ENCODE data around the gene CKAP2L. TPM values are rescaled to one million over a fixed set of nuclear protein-coding genes. Genes with fewer than 3 reads are reported as not detected.
"Not testable (repeated sequence)": the region's sequence is repeated elsewhere in the genome, so short reads cannot be mapped to it uniquely, and the experiment has no call there.

Gene CKAP2L
- total and polyA plus RNA-seq, 2 donors (not counting 3 experiments of a cell fraction or from before 2014, with no cell fraction given), result 3.4 to 30.7 TPM

DNA sequence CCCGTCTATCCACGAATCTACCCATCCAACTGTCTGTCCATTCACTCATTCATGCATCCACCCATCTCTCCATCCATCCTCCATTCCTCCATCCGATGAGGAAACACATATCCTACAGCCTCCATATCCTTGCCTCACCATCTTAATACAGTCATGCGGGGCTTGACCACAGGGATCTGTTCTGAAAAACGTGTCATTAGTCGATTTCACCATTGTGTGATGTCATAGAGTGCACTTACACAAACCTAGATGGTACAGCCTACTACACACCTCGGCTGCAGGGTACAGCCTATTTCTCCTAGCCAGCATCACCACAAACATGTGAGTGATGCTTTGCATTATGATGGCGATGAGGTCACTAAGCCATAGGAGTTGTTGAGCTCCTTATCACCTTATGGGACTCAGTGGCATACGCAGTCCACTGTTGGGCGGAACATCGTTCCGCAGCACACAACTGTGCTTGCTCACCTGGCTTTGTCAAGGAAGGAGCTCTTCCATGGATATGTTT, 45.5 kb downstream of the CKAP2L start:
- BruUV-seq (replicated peaks), result no TSS peak
- Histone ChIP-seq H3K79me2 (ENCODE audit: control insufficient read depth, insufficient read depth, low read length) (no peaks in the 10 kb centered on the region), H3K27me3 (ENCODE audit: control insufficient read depth in 2 of 2, insufficient read depth in 2 of 2, low read length in 2 of 2) (peaks cover 0 to 7% of the 10 kb centered on the region in 2 experiments), H3K4me3 (replicated peaks in 1 of 3; ENCODE audit: insufficient read depth in 1 of 3, low read depth in 1 of 3, low read length in 3 of 3) (no peak overlapping the region), H3K9me3 (replicated peaks; ENCODE audit: control insufficient read depth, insufficient read depth, low read length) (no peaks in the 10 kb centered on the region), H3K4me1 (ENCODE audit: control insufficient read depth, extremely low read depth, insufficient read depth, low read length) (no peaks in the 10 kb centered on the region), H3K4me2 (ENCODE audit: insufficient read depth, low read length) (no peak overlapping the region), H3K9me1 (replicated peaks; ENCODE audit: control insufficient read depth, extremely low read depth, insufficient read depth, low read length) (no peaks in the 10 kb centered on the region), H3K27ac (ENCODE audit: insufficient read depth, low read depth, low read length) (no peak overlapping the region), H2AFZ (ENCODE audit: low read depth, low read length) (no peak overlapping the region), H4K20me1 (replicated peaks; ENCODE audit: control insufficient read depth, extremely low read depth, insufficient read depth, low read length) (no peaks in the 10 kb centered on the region), H3K9ac (replicated peaks; ENCODE audit: extremely low read depth, insufficient read depth, low read length) (no peak overlapping the region), H3K36me3 (ENCODE audit: control insufficient read depth in 2 of 2, extremely low read depth in 1 of 2, insufficient read depth in 2 of 2, low read length in 2 of 2) (no peaks in the 10 kb centered on the region)
- intact Hi-C loops (cut with micrococcal nuclease) (no loop called here), dilution Hi-C loops (cut with MboI; ENCODE audit: extremely low pct_ligation_motif_present, low sequenced_read_pairs) (no loop called here)
- DNase-seq (ENCODE audit: low read depth, low spot score) (no peak), FAIRE-seq (no peak)
- POLR2A ChIA-PET, result no interaction called here
- CTCF ChIA-PET, result interaction anchor here (0.9 to 1.7 kb wide), 3 partner anchors 8 to 92 kb away, joined by 3 read pairs; no protein-coding TSS in a partner anchor
- TF ChIP-seq POLR2AphosphoS5 (IDR thresholded peaks at IDR 0.05; ENCODE audit: insufficient read depth, low read depth, low read length), result no peak
- TF ChIP-seq, protein P1, sequence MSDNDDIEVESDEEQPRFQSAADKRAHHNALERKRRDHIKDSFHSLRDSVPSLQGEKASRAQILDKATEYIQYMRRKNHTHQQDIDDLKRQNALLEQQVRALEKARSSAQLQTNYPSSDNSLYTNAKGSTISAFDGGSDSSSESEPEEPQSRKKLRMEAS (IDR thresholded peaks at IDR 0.05; ENCODE audit: insufficient read depth, insufficient read length), result no peak
- no peak for TF ChIP-seq CTCF (IDR thresholded peaks at IDR 0.05; ENCODE audit: extremely low read depth in 1 of 2, insufficient read depth in 1 of 2, low read depth in 1 of 2, low read length in 2 of 2)
- TF ChIP-seq JUN (IDR thresholded peaks at IDR 0.05; ENCODE audit: borderline replicate concordance, insufficient read depth, insufficient read length, low read depth), result no peak
- TF ChIP-seq POLR2A (IDR thresholded peaks at IDR 0.05; ENCODE audit: low read depth, low read length), result no peak
- TF ChIP-seq EZH2 (IDR thresholded peaks at IDR 0.05; ENCODE audit: borderline replicate concordance, low read depth, low read length, severe bottlenecking), result no peak
- no peak for TF ChIP-seq GATA2 (IDR thresholded peaks at IDR 0.05; ENCODE audit: insufficient read depth, insufficient read length, low read depth, low read length)
- no peak for TF ChIP-seq FOS (IDR thresholded peaks at IDR 0.05; ENCODE audit: borderline replicate concordance, insufficient read depth, low read length)
- no peak for TF ChIP-seq MYC (IDR thresholded peaks at IDR 0.05; ENCODE audit: low read depth, low read length)

DNA sequence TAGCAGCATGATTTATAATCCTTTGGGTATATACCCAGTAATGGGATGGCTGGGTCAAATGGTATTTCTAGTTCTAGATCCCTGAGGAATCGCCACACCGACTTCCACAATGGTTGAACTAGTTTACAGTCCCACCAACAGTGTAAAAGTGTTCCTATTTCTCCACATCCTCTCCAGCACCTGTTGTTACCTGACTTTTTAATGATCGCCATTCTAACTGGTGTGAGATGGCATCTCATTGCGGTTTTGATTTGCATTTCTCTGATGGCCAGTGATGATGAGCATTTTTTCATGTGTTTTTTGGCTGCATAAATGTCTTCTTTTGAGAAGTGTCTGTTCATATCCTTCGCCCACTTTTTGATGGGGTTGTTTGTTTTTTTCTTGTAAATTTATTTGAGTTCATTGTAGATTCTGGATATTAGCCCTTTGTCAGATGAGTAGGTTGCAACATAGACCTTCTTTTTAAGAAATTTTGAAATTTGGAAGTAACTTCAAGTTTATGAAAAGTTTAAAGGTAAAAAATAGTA, 47.5 kb downstream of the CKAP2L start:
- CTCF ChIA-PET; H3K79me2 ChIP-seq (ENCODE audit: control insufficient read depth, insufficient read depth, low read length); H3K9me3 ChIP-seq (replicated peaks; ENCODE audit: control insufficient read depth, insufficient read depth, low read length); H3K9me1 ChIP-seq (replicated peaks; ENCODE audit: control insufficient read depth, extremely low read depth, insufficient read depth, low read length); DNase-seq (ENCODE audit: low read depth, low spot score); H3K27ac ChIP-seq (ENCODE audit: insufficient read depth, low read depth, low read length); FAIRE-seq; H3K9ac ChIP-seq (replicated peaks; ENCODE audit: extremely low read depth, insufficient read depth, low read length); BruUV-seq (replicated peaks); H2AFZ ChIP-seq (ENCODE audit: low read depth, low read length); H3K27me3 ChIP-seq (ENCODE audit: control insufficient read depth in 2 of 2, insufficient read depth in 2 of 2, low read length in 2 of 2); H4K20me1 ChIP-seq (replicated peaks; ENCODE audit: control insufficient read depth, extremely low read depth, insufficient read depth, low read length); POLR2A ChIA-PET; H3K4me1 ChIP-seq (ENCODE audit: control insufficient read depth, extremely low read depth, insufficient read depth, low read length); intact Hi-C loops (cut with micrococcal nuclease); H3K4me3 ChIP-seq (replicated peaks in 1 of 3; ENCODE audit: insufficient read depth in 1 of 3, low read depth in 1 of 3, low read length in 3 of 3); dilution Hi-C loops (cut with MboI; ENCODE audit: extremely low pct_ligation_motif_present, low sequenced_read_pairs); H3K4me2 ChIP-seq (ENCODE audit: insufficient read depth, low read length); H3K36me3 ChIP-seq (ENCODE audit: control insufficient read depth in 2 of 2, extremely low read depth in 1 of 2, insufficient read depth in 2 of 2, low read length in 2 of 2): not testable (repeated sequence)

GRCh38 chr2:112716094-112716493, 48.3 kb downstream of the CKAP2L start:
- BruUV-seq (replicated peaks); H3K36me3 ChIP-seq (ENCODE audit: control insufficient read depth in 2 of 2, extremely low read depth in 1 of 2, insufficient read depth in 2 of 2, low read length in 2 of 2); H3K27ac ChIP-seq (ENCODE audit: insufficient read depth, low read depth, low read length); H3K4me2 ChIP-seq (ENCODE audit: insufficient read depth, low read length); dilution Hi-C loops (cut with MboI; ENCODE audit: extremely low pct_ligation_motif_present, low sequenced_read_pairs); DNase-seq (ENCODE audit: low read depth, low spot score); H2AFZ ChIP-seq (ENCODE audit: low read depth, low read length); H4K20me1 ChIP-seq (replicated peaks; ENCODE audit: control insufficient read depth, extremely low read depth, insufficient read depth, low read length); H3K9me3 ChIP-seq (replicated peaks; ENCODE audit: control insufficient read depth, insufficient read depth, low read length); H3K79me2 ChIP-seq (ENCODE audit: control insufficient read depth, insufficient read depth, low read length); FAIRE-seq; H3K9me1 ChIP-seq (replicated peaks; ENCODE audit: control insufficient read depth, extremely low read depth, insufficient read depth, low read length); H3K4me1 ChIP-seq (ENCODE audit: control insufficient read depth, extremely low read depth, insufficient read depth, low read length); H3K27me3 ChIP-seq (ENCODE audit: control insufficient read depth in 2 of 2, insufficient read depth in 2 of 2, low read length in 2 of 2); H3K4me3 ChIP-seq (replicated peaks in 1 of 3; ENCODE audit: insufficient read depth in 1 of 3, low read depth in 1 of 3, low read length in 3 of 3); POLR2A ChIA-PET; H3K9ac ChIP-seq (replicated peaks; ENCODE audit: extremely low read depth, insufficient read depth, low read length); intact Hi-C loops (cut with micrococcal nuclease): not testable (repeated sequence)
- CTCF ChIA-PET, result interaction anchor here (0.6 to 1.3 kb wide), 2 partner anchors 10 to 243 kb away, joined by 3 read pairs; no protein-coding TSS in a partner anchor

Data from endothelial cell of umbilical vein (primary cell).